ENCODE measurements around the gene AR. TPM values are rescaled to one million over a fixed set of nuclear protein-coding genes. Genes with fewer than 3 reads are reported as not detected.

AR gene
- total and polyA plus RNA-seq, 9 of the 15 experiments (the other 6 are each of a cell fraction or from before 2014, with no cell fraction given) = 0.01 to 0.04 (median 0.01) TPM; not detected in 6

DNA sequence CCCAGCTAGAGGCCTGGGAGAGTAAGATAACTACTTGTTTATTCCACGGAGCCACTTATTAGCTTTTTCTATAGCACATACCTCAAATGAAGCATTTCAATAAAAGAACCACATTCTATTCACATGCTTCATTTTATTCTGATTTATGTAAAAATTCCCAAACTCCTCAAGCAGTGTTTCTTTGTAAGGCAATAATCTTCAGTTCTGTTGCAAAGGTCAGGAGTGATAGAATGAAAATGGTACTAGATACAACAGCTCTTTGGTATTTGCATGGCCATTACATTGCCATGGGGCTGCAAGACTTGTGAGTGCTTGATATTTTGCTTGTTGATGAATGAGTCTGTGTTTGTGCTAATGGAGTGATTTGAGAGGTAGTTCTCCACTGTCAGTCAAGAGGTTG is 39.4 kb downstream of the AR start:
- intact Hi-C loops (cut with micrococcal nuclease) = no loop called here
- no peak for ATAC-seq
- POLR2A ChIA-PET = no interaction called here

More for the DNA sequence above, 39.4 kb downstream of the AR start:
- H3K79me2 ChIP-seq (ENCODE audit: control insufficient read depth, insufficient read depth, low read length) = no peaks in the 10 kb centered on the region
- CTCF ChIA-PET (ENCODE audit: low intra/inter-chr PET ratio) = no interaction called here
- DNase-seq (ENCODE audit: extremely low read depth in 1 of 4, low spot score in 3 of 4) = no peak
- no peaks in the 10 kb centered on the region for H3K9me3 ChIP-seq (replicated peaks; ENCODE audit: control insufficient read depth, insufficient read depth, low read depth, low read length)
- no peak overlapping the region for H2AFZ ChIP-seq (ENCODE audit: low read depth, low read length)
- H3K4me2 ChIP-seq (ENCODE audit: insufficient read depth, low read length) = no peak overlapping the region
- H4K20me1 ChIP-seq (replicated peaks; ENCODE audit: control insufficient read depth, insufficient read depth, low read length) = no peaks in the 10 kb centered on the region
- H3K36me3 ChIP-seq (ENCODE audit: control insufficient read depth, insufficient read depth, low read length) = no peaks in the 10 kb centered on the region
- BruUV-seq (replicated peaks) = no TSS peak
- H3K4me1 ChIP-seq (replicated peaks in 1 of 2; ENCODE audit: control insufficient read depth in 2 of 2, insufficient read depth in 2 of 2, low read length in 2 of 2) = no peaks in the 10 kb centered on the region
- H3K9ac ChIP-seq (ENCODE audit: insufficient read depth in 1 of 2, low read depth in 2 of 2, low read length in 2 of 2) = no peak overlapping the region
- no peak for TF ChIP-seq HDAC1 (IDR thresholded peaks at IDR 0.05)
- TF ChIP-seq HEY1 (CRISPR knock-in tag; IDR thresholded peaks at IDR 0.05; ENCODE audit: borderline replicate concordance) = no peak
- TF ChIP-seq U2AF2 (optimal IDR thresholded peaks at IDR 0.05; ENCODE audit: low read depth, low read length) = no peak
- TF ChIP-seq LCOR (CRISPR knock-in tag; IDR thresholded peaks at IDR 0.05) = no peak
- no peak for TF ChIP-seq RBM14 (IDR thresholded peaks at IDR 0.05; ENCODE audit: borderline replicate concordance, insufficient read depth, low read depth, low read length)
- TF ChIP-seq, protein P1, sequence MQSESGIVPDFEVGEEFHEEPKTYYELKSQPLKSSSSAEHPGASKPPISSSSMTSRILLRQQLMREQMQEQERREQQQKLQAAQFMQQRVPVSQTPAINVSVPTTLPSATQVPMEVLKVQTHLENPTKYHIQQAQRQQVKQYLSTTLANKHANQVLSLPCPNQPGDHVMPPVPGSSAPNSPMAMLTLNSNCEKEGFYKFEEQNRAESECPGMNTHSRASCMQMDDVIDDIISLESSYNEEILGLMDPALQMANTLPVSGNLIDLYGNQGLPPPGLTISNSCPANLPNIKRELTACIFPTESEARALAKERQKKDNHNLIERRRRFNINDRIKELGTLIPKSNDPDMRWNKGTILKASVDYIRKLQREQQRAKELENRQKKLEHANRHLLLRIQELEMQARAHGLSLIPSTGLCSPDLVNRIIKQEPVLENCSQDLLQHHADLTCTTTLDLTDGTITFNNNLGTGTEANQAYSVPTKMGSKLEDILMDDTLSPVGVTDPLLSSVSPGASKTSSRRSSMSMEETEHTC (IDR thresholded peaks at IDR 0.05) = no peak
- TF ChIP-seq ZNF384 (IDR thresholded peaks at IDR 0.05; ENCODE audit: low read depth, low read length) = no peak
- no peak for TF ChIP-seq RBBP5 (IDR thresholded peaks at IDR 0.05; ENCODE audit: borderline replicate concordance, insufficient read depth, low read length, poor library complexity, severe bottlenecking)
- TF ChIP-seq HNRNPL (IDR thresholded peaks at IDR 0.05; ENCODE audit: low read depth, low read length) = no peak
- TF ChIP-seq PURB (CRISPR knock-in tag; IDR thresholded peaks at IDR 0.05; ENCODE audit: low read depth) = no peak
- H3K9me1 ChIP-seq (ENCODE audit: control insufficient read depth, insufficient read depth, low read length) = no peaks in the 10 kb centered on the region
- no peaks in the 10 kb centered on the region for H3K27me3 ChIP-seq (ENCODE audit: control insufficient read depth in 2 of 2, insufficient read depth in 2 of 2, low read length in 2 of 2)
- no peak overlapping the region for H3K27ac ChIP-seq (ENCODE audit: extremely low read depth, low read depth, low read length)
- no peak for FAIRE-seq
- no peak overlapping the region for H3K4me3 ChIP-seq
- 0% methylated on average over 1 of the region's 1 CpG for WGBS (ENCODE audit: insufficient coverage, low coverage, missing lambda C conversion rate)
- in situ Hi-C loops (cut with MboI) = no loop called here

All from K562 (cell line).